H1 (cell line): ENCODE data around the gene CD180. TPM values are rescaled to one million over a fixed set of nuclear protein-coding genes. Genes with fewer than 3 reads are reported as not detected.

Source experiments
- CTCF ChIA-PET: fragments of 300-600 bp; sonication (Branson Sonifier 250); formaldehyde crosslinking; loops from one replicate; lab custom pipeline; 2021; ENCODE audit not compliant: partially characterized antibody; lab: Charles Lee
- POLR2A ChIA-PET: fragments of 300-600 bp; sonication (Branson Sonifier 250); formaldehyde crosslinking; loops from one replicate; lab custom pipeline; 2021; ENCODE audit warnings: inconsistent platforms; ENCODE audit not compliant: partially characterized antibody; lab: Charles Lee
- DNase-seq, 2 experiments: peaks; one replicate each; pipeline versions ENCODE4 v3.0.0 to v3.0.0-alpha.2; 2010 to 2022; ENCODE audit warnings: low spot score in 2 of 2, low read depth in 1 of 2, mixed read lengths in 1 of 2
- FAIRE-seq: peaks from 2 replicates; lab custom pipeline; 2011; peaks lifted over from hg19 to GRCh38; lab: Jason Lieb, UNC
- H2AFZ ChIP-seq: 2 replicates; pipeline ENCODE4 v1.8.1; 2012; ENCODE audit warnings: low read length, inconsistent platforms
- H2AK5ac ChIP-seq: 2 replicates; pipeline ENCODE4 v1.6.1; 2013; ENCODE audit warnings: low read depth, low read length
- H2BK120ac ChIP-seq: replicated peaks from 2 replicates; pipeline ENCODE3; 2013; ENCODE audit warnings: low read depth, low read length, inconsistent platforms
- H2BK12ac ChIP-seq: 2 replicates; pipeline ENCODE4 v1.6.1; 2013; ENCODE audit warnings: low read depth, low read length
- H2BK15ac ChIP-seq: 2 replicates; pipeline ENCODE4 v1.6.1; 2013; ENCODE audit warnings: low read length
- H2BK20ac ChIP-seq: 2 replicates; pipeline ENCODE4 v1.6.1; 2013; ENCODE audit warnings: low read length
- H2BK5ac ChIP-seq: 2 replicates; pipeline ENCODE4 v1.6.1; 2013; ENCODE audit warnings: low read depth, low read length
- H3K14ac ChIP-seq: 2 replicates; pipeline ENCODE4 v1.6.1; 2013; ENCODE audit warnings: inconsistent platforms; ENCODE audit not compliant: insufficient read length
- H3K18ac ChIP-seq: 2 replicates; pipeline ENCODE4 v1.6.1; 2013; ENCODE audit warnings: low read length; ENCODE audit errors: extremely low read depth
- H3K23ac ChIP-seq: 2 replicates; pipeline ENCODE4 v1.6.1; 2013; ENCODE audit warnings: inconsistent platforms; ENCODE audit not compliant: insufficient read length
- H3K23me2 ChIP-seq: 2 replicates; pipeline ENCODE4 v1.6.1; 2013; ENCODE audit warnings: low read depth, low read length
- H3K27ac ChIP-seq: 2 replicates; pipeline ENCODE4 v1.6.1; 2011; ENCODE audit warnings: low read depth, low read length, inconsistent platforms
- H3K27me3 ChIP-seq, 4 experiments: replicated peaks in 1 of 4; 1 replicate in 1 of 4; 2 replicates in 3 of 4; pipeline versions ENCODE4 v1.6.1 to v1.8.1; 2011 to 2013; ENCODE audit warnings: low read length in 3 of 4, mild to moderate bottlenecking in 3 of 4, inconsistent platforms in 2 of 4, mixed read lengths in 2 of 4, moderate library complexity in 1 of 4; ENCODE audit not compliant: control insufficient read depth in 3 of 4, insufficient read depth in 3 of 4; ENCODE audit errors: extremely low read depth in 1 of 4
- H3K36me3 ChIP-seq, 4 experiments: 2 replicates each; pipeline versions ENCODE4 v1.6.1 to v1.8.1; 2011 to 2013; ENCODE audit warnings: mild to moderate bottlenecking in 4 of 4, low read length in 3 of 4, moderate library complexity in 2 of 4, control low read depth in 1 of 4, inconsistent platforms in 1 of 4; ENCODE audit not compliant: insufficient read depth in 4 of 4, control insufficient read depth in 2 of 4
- H3K4ac ChIP-seq: replicated peaks from 2 replicates; pipeline ENCODE3; 2013; ENCODE audit warnings: low read length, low read depth, mixed read lengths, inconsistent platforms; ENCODE audit not compliant: insufficient read length
- H3K4me1 ChIP-seq, 4 experiments: replicated peaks in 1 of 4; 1 replicate in 1 of 4; 2 replicates in 3 of 4; pipeline versions ENCODE4 v1.6.1 to v1.8.1; 2011 to 2013; ENCODE audit warnings: low read length in 3 of 4, inconsistent platforms in 2 of 4, mixed read lengths in 1 of 4; ENCODE audit not compliant: insufficient read depth in 4 of 4, control insufficient read depth in 3 of 4
- H3K4me2 ChIP-seq, 2 experiments: 2 replicates each; pipeline versions ENCODE4 v1.6.1 to v1.8.1; 2011 to 2013; ENCODE audit warnings: low read depth in 2 of 2, low read length in 2 of 2, control low read depth in 1 of 2, inconsistent platforms in 1 of 2, mild to moderate bottlenecking in 1 of 2; ENCODE audit not compliant: insufficient read depth in 1 of 2
- H3K4me3 ChIP-seq, 4 experiments: fragments of 200-600, 300-600 bp in 1 of 4; sonication (generic), shearing (Covaris generic), sonication (Bioruptor Twin) in 1 of 4; 2 replicates each; pipeline versions ENCODE4 v1.5.1 to v1.8.1; 2011 to 2016; ENCODE audit warnings: low read length in 4 of 4, low read depth in 3 of 4, control low read depth in 2 of 4, inconsistent platforms in 2 of 4, mild to moderate bottlenecking in 2 of 4, mixed read lengths in 1 of 4, moderate library complexity in 1 of 4; ENCODE audit not compliant: insufficient read depth in 2 of 4; ENCODE audit errors: extremely low read depth in 1 of 4
- H3K56ac ChIP-seq: replicated peaks from 2 replicates; pipeline ENCODE3; 2013; ENCODE audit warnings: low read depth, mild to moderate bottlenecking, mixed read lengths, low read length, inconsistent platforms; ENCODE audit not compliant: insufficient read length
- H3K79me1 ChIP-seq: 2 replicates; pipeline ENCODE4 v1.6.1; 2013; ENCODE audit warnings: low read depth, low read length, control low read depth
- H3K79me2 ChIP-seq, 2 experiments: 2 replicates each; pipeline versions ENCODE4 v1.6.1 to v1.8.1; 2012 to 2013; ENCODE audit warnings: low read length in 2 of 2, mild to moderate bottlenecking in 2 of 2, inconsistent platforms in 1 of 2; ENCODE audit not compliant: insufficient read depth in 2 of 2, control insufficient read depth in 1 of 2
- H3K9ac ChIP-seq, 4 experiments: replicated peaks in 1 of 4; 1 replicate in 1 of 4; 2 replicates in 3 of 4; pipeline versions ENCODE4 v1.6.1 to v1.8.1; 2011 to 2013; ENCODE audit warnings: low read depth in 3 of 4, low read length in 3 of 4, control low read depth in 2 of 4, mild to moderate bottlenecking in 2 of 4, moderate library complexity in 2 of 4, inconsistent platforms in 1 of 4; ENCODE audit errors: extremely low read depth in 1 of 4
- H3K9me3 ChIP-seq, 2 experiments: 2 replicates each; pipeline versions ENCODE4 v1.6.1 to v1.8.1; 2012 to 2013; ENCODE audit warnings: mild to moderate bottlenecking in 2 of 2, moderate library complexity in 2 of 2, control low read depth in 1 of 2, inconsistent platforms in 1 of 2, low read depth in 1 of 2, low read length in 1 of 2, mixed read lengths in 1 of 2; ENCODE audit not compliant: insufficient read depth in 2 of 2
- H4K20me1 ChIP-seq, 2 experiments: replicated peaks in 1 of 2; 2 replicates each; pipeline versions ENCODE3 to v1.8.1; 2011 to 2013; ENCODE audit warnings: inconsistent platforms in 2 of 2, low read length in 2 of 2, mild to moderate bottlenecking in 1 of 2; ENCODE audit not compliant: insufficient read depth in 2 of 2, control insufficient read depth in 1 of 2
- H4K5ac ChIP-seq: 2 replicates; pipeline ENCODE4 v1.6.1; 2013; ENCODE audit warnings: low read length, low read depth, mixed read lengths, inconsistent platforms; ENCODE audit not compliant: insufficient read length
- H4K8ac ChIP-seq: 2 replicates; pipeline ENCODE4 v1.8.0; 2013; ENCODE audit warnings: mild to moderate bottlenecking, moderate library complexity, low read length, inconsistent platforms; ENCODE audit not compliant: insufficient read depth; ENCODE audit errors: extremely low read depth
- H4K91ac ChIP-seq: replicated peaks from 2 replicates; pipeline ENCODE3; 2013; ENCODE audit warnings: low read length, mixed read lengths, inconsistent platforms; ENCODE audit not compliant: insufficient read length
- BACH1 ChIP-seq: IDR thresholded peaks from 2 replicates; pipeline ENCODE4 v1.6.1; 2012; ENCODE audit warnings: low read length, improper control_type of control experiment
- CHD2 ChIP-seq: IDR thresholded peaks from 2 replicates; pipeline ENCODE4 v1.6.1; 2012; ENCODE audit warnings: low read length, improper control_type of control experiment
- HDAC6 ChIP-seq: IDR thresholded peaks from one replicate; pipeline ENCODE4 v1.7.1; 2012; ENCODE audit warnings: low read depth, mild to moderate bottlenecking, inconsistent platforms, low read length, moderate library complexity
- KDM4A ChIP-seq: IDR thresholded peaks from one replicate; pipeline ENCODE4 v1.7.1; 2012; ENCODE audit warnings: low read depth, mild to moderate bottlenecking, moderate library complexity, low read length, inconsistent platforms; ENCODE audit not compliant: severe bottlenecking
- SAP30 ChIP-seq: fragments of 300-600 bp; sonication (generic); IDR thresholded peaks from 2 replicates; pipeline ENCODE4 v1.7.1; 2012; ENCODE audit warnings: low read length, moderate library complexity, mild to moderate bottlenecking, inconsistent platforms; ENCODE audit not compliant: insufficient read depth, insufficient replicate concordance
- WGBS, 2 experiments: shearing (Covaris generic) in 1 of 2; methylation state at CpG; one replicate each; pipeline versions ENCODE4 v1.1.6 to v1.1.7; 2013 to 2015; ENCODE audit warnings: low lambda C conversion rate in 2 of 2, mixed read lengths in 2 of 2, inconsistent platforms in 1 of 2, low coverage in 1 of 2, missing lambda C conversion rate in 1 of 2; ENCODE audit not compliant: insufficient replicate concordance in 2 of 2, insufficient coverage in 1 of 2, insufficient read length in 1 of 2; ENCODE audit errors: extremely low coverage in 1 of 2, missing lambda C conversion rate in 1 of 2; 5-methylcytosine and 5-hydroxymethylcytosine counted together
- polyA plus RNA-seq, 7 experiments: library from polyadenylated mRNA; depleted of rRNA in 3 of 7; stranded (reverse) in 5 of 7; unstranded in 2 of 7; fragments of >200 nt in 5 of 7; fragments of 200-250 nt in 2 of 7; gene quantifications; 1 replicate in 5 of 7; 2 replicates in 1 of 7; 4 replicates in 1 of 7; pipeline versions ENCODE4 v1.2.1 to v1.2.3, GENCODE V29; 2011 to 2013; ENCODE audit warnings: missing spikeins in 2 of 7, mixed read lengths in 2 of 7
- total RNA-seq: library from RNA; stranded (reverse); fragmentation: NEBNext Ultra II Directional; extraction: Animal tissue kit (Norgen Biotek cat#: 25700); gene quantifications from 2 replicates; pipeline ENCODE4 v1.2.1, GENCODE V29; 2021
- TF ChIP-seq, protein P1 (sequence below): IDR thresholded peaks from 2 replicates; pipeline ENCODE4 v1.6.1; 2011; ENCODE audit warnings: low read length, improper control_type of control experiment

The CD180 gene
- total and polyA plus RNA-seq, 2 of the 8 experiments (the other 6 are each of a cell fraction or from before 2014, with no cell fraction given): not detected

DNA sequence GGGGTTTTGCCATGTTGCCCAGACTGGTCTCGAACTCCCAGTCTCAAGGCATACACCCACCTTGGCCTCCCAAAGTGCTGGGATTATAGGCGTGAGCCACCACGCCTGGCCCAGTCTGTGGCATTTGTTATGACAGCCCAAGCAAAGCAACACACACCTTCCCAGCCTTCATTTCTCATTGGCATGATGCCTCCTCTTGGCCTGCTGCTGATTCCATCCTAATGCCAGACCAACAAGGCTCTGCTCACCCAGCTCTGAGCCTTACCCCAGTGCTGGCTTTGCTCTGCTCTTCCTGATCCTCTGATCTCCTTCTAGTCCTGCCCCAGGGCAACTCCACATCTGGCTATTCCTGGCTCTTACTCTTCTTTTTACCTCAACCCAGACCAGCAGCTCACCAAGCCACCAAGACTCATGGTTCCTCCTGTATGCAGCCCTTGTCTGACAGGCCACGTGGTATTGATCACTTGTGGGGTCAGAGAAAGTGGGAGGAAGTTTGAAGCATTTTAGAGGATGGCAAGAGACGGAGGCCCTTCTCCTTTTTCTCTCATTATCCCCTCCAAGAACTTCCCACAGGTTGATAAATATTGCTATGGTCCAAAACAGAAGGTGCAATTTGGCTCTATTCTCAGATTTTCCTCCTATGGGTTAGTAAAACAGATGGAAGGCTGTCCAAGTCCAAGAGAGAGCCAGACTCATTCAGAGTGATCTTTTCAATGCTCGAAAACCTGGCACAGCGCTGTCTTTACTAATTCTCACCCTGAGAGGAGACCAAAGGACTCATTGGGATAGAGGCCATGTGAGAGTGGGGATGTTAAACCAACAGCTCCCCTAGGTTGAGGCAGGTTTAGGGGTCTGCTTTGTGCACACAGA, 958 bp downstream of the CD180 start:
- Histone ChIP-seq H4K91ac (no peak overlapping the region), H4K5ac (no peak overlapping the region), H3K4me3 (no peak overlapping the region), H4K20me1 (no peaks in the 10 kb centered on the region), H2AK5ac (no peak overlapping the region), H2BK120ac (no peak overlapping the region), H3K4me1 (peaks cover 0 to 7% (median 1%) of the 10 kb centered on the region in 4 experiments; a peak in 2 of 7 replicates), H3K36me3 (no peaks in the 10 kb centered on the region), H3K27ac (no peak overlapping the region), H3K9me3 (peaks cover 0 to 7% of the 10 kb centered on the region in 2 experiments; a peak in 1 of 4 replicates), H3K14ac (no peak overlapping the region), H3K27me3 (no peaks in the 10 kb centered on the region), H2BK20ac (no peak overlapping the region), H3K4ac (no peak overlapping the region), H3K56ac (no peak overlapping the region), H3K23me2 (no peaks in the 10 kb centered on the region), H3K79me2 (no peaks in the 10 kb centered on the region), H2BK12ac (no peak overlapping the region), H3K9ac (no peak overlapping the region), H3K4me2 (no peak overlapping the region), H2BK5ac (no peak overlapping the region), H4K8ac (no peak overlapping the region), H3K18ac (no peak overlapping the region), H2AFZ (no peak overlapping the region), H2BK15ac (no peak overlapping the region), H3K23ac (no peak overlapping the region), H3K79me1 (no peaks in the 10 kb centered on the region)
- DNase-seq: no peak
- WGBS, 2 experiments: 91% methylated on average over 7 of the region's 7 CpGs; no CpG with 5 or more reads in 1 of the 2 experiments
- POLR2A ChIA-PET: no interaction called here
- no peak for FAIRE-seq
- CTCF ChIA-PET: interaction anchor here (0.7 to 1.6 kb wide), 3 partner anchors 10 to 29 kb away, joined by 3 to 6 read pairs (median 5); no protein-coding TSS in a partner anchor
- TF ChIP-seq KDM4A (no peak), HDAC6 (no peak), BACH1 (no peak), SAP30 (no peak), CHD2 (no peak)
- TF ChIP-seq, protein P1, sequence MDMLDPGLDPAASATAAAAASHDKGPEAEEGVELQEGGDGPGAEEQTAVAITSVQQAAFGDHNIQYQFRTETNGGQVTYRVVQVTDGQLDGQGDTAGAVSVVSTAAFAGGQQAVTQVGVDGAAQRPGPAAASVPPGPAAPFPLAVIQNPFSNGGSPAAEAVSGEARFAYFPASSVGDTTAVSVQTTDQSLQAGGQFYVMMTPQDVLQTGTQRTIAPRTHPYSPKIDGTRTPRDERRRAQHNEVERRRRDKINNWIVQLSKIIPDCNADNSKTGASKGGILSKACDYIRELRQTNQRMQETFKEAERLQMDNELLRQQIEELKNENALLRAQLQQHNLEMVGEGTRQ: no peak
